Fibroblast of lung (primary cell): ENCODE measurements around the gene VWA5B1. TPM values are rescaled to one million over a fixed set of nuclear protein-coding genes. Genes with fewer than 3 reads are reported as not detected.

ENCODE experiments used
- DNase-seq, 2 donors: peaks; one replicate each; pipeline versions ENCODE4 v3.0.0 to v3.0.0-alpha.2; 2010; ENCODE audit warnings: low read depth in 2 of 2
- H2AFZ ChIP-seq: 2 replicates; pipeline ENCODE4 v1.5.1; 2012; ENCODE audit warnings: low read length, control low read depth, inconsistent platforms
- H3K27ac ChIP-seq: 2 replicates; pipeline ENCODE4 v1.5.1; 2011; ENCODE audit warnings: low read length, control low read depth; ENCODE audit not compliant: insufficient read depth
- H3K27me3 ChIP-seq: 2 replicates; pipeline ENCODE4 v1.5.1; 2011; ENCODE audit warnings: mild to moderate bottlenecking, low read length; ENCODE audit not compliant: control insufficient read depth, insufficient read depth
- H3K36me3 ChIP-seq: 2 replicates; pipeline ENCODE4 v1.5.1; 2011; ENCODE audit warnings: low read length; ENCODE audit not compliant: control insufficient read depth, insufficient read depth
- H3K4me1 ChIP-seq: 2 replicates; pipeline ENCODE4 v1.5.1; 2011; ENCODE audit warnings: low read length; ENCODE audit not compliant: control insufficient read depth, insufficient read depth; ENCODE audit errors: extremely low read depth
- H3K4me2 ChIP-seq: 2 replicates; pipeline ENCODE4 v1.5.1; 2011; ENCODE audit warnings: low read length, control low read depth; ENCODE audit not compliant: insufficient read depth; ENCODE audit errors: extremely low read depth
- H3K4me3 ChIP-seq, 4 experiments: fragments of 200-600 bp in 1 of 4; sonication (generic) in 1 of 4; replicated peaks in 1 of 4; 2 replicates each; pipeline ENCODE4 v1.5.1; 2011 to 2016; ENCODE audit warnings: low read length in 4 of 4, low read depth in 3 of 4, mild to moderate bottlenecking in 3 of 4, control low read depth in 2 of 4, inconsistent platforms in 1 of 4, mixed read lengths in 1 of 4; ENCODE audit not compliant: insufficient read depth in 1 of 4; ENCODE audit errors: control extremely low read depth in 1 of 4
- H3K79me2 ChIP-seq: 2 replicates; pipeline ENCODE4 v1.5.1; 2012; ENCODE audit warnings: mild to moderate bottlenecking, low read length, inconsistent platforms; ENCODE audit not compliant: control insufficient read depth, insufficient read depth
- H3K9ac ChIP-seq: 2 replicates; pipeline ENCODE4 v1.5.1; 2011; ENCODE audit warnings: mild to moderate bottlenecking, low read length, control low read depth; ENCODE audit not compliant: insufficient read depth
- H3K9me3 ChIP-seq: 2 replicates; pipeline ENCODE4 v1.5.1; 2012; ENCODE audit warnings: low read depth, low read length; ENCODE audit not compliant: control insufficient read depth, insufficient read depth
- H4K20me1 ChIP-seq: 2 replicates; pipeline ENCODE4 v1.5.1; 2011; ENCODE audit warnings: low read length; ENCODE audit not compliant: control insufficient read depth, insufficient read depth; ENCODE audit errors: extremely low read depth
- EZH2 ChIP-seq: IDR thresholded peaks from 2 replicates; pipeline ENCODE4 v1.5.1; 2012; ENCODE audit warnings: low read length, control low read depth, mild to moderate bottlenecking; ENCODE audit errors: missing control alignments
- polyA plus RNA-seq, 2 donors: library from polyadenylated mRNA; depleted of rRNA in 1 of 2; stranded (reverse) in 1 of 2; unstranded in 1 of 2; fragments of >200 nt; gene quantifications; 2 replicates each; pipeline ENCODE4 v1.2.1, GENCODE V29; 2011 to 2012; ENCODE audit warnings: missing spikeins in 1 of 2
- total RNA-seq: library from RNA; depleted of rRNA; stranded (reverse); fragments of >200 nt; gene quantifications from 2 replicates; pipeline ENCODE4 v1.2.1, GENCODE V29; 2014
- TF ChIP-seq, protein P1 (sequence below), 2 donors: IDR thresholded peaks in 1 of 2; conservative IDR thresholded peaks in 1 of 2; 1 replicate in 1 of 2; 2 replicates in 1 of 2; pipeline ENCODE4 v1.5.1; 2011 to 2012; ENCODE audit warnings: low read length in 2 of 2, control low read depth in 1 of 2, inconsistent platforms in 1 of 2, low read depth in 1 of 2, mild to moderate bottlenecking in 1 of 2

VWA5B1 gene
- total and polyA plus RNA-seq, 2 donors (not counting 1 experiment from before 2014, with no cell fraction given) = not detected

DNA sequence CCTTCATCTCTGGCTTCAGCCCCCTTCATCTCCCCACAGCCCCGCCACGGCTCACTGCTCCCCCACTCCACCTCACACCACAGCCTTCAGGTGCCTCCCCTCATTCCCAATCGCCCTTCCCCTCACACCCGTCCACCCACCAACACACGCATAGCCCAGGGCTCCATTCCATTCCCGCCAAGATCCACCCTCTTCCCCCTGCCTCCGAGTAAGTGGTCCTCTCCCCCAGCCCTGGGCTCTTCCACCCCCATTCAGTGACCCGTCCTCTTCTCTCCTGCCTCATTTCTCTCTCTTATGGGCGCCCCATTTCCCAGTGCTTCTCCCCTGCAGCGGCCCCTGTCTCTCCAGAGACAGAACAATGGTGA lies 53.2 kb downstream of the VWA5B1 start:
- no peaks in the 10 kb centered on the region for H3K79me2 ChIP-seq
- no peaks in the 10 kb centered on the region for H3K4me1 ChIP-seq
- H3K27ac ChIP-seq = no peak overlapping the region
- H3K27me3 ChIP-seq = peaks cover 5% of the 10 kb centered on the region
- H3K4me2 ChIP-seq = no peak overlapping the region
- no peak overlapping the region for H3K9ac ChIP-seq
- TF ChIP-seq, protein P1, sequence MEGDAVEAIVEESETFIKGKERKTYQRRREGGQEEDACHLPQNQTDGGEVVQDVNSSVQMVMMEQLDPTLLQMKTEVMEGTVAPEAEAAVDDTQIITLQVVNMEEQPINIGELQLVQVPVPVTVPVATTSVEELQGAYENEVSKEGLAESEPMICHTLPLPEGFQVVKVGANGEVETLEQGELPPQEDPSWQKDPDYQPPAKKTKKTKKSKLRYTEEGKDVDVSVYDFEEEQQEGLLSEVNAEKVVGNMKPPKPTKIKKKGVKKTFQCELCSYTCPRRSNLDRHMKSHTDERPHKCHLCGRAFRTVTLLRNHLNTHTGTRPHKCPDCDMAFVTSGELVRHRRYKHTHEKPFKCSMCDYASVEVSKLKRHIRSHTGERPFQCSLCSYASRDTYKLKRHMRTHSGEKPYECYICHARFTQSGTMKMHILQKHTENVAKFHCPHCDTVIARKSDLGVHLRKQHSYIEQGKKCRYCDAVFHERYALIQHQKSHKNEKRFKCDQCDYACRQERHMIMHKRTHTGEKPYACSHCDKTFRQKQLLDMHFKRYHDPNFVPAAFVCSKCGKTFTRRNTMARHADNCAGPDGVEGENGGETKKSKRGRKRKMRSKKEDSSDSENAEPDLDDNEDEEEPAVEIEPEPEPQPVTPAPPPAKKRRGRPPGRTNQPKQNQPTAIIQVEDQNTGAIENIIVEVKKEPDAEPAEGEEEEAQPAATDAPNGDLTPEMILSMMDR (conservative IDR thresholded peaks at IDR 0.05 in 1 of 2, IDR thresholded peaks at IDR 0.05 in 1 of 2; ENCODE audit: low read depth in 1 of 2, low read length in 2 of 2) = no peak
- no peak for DNase-seq
- H3K4me3 ChIP-seq = no peak overlapping the region
- H3K9me3 ChIP-seq = no peaks in the 10 kb centered on the region
- no peaks in the 10 kb centered on the region for H4K20me1 ChIP-seq
- H3K36me3 ChIP-seq = no peaks in the 10 kb centered on the region
- no peak overlapping the region for H2AFZ ChIP-seq

DNA sequence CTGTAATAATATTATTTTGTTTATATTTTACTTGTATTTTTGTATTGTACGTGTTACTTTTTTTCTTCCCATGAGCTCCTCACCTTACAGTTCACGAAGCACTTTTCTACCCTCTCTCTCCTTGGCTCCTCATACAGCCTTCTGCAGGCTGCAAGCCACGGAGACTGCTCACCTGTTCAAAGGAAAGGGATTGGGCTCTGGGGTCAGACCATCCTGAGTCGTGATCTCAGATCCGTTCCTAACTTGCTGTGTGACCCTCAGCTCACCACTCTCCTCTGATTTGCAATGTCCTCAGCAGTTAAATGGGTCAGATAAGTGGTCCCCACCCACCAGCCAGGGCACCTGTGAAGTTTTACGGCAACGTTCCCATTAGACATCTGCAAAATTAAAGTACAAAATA lies 54.1 kb downstream of the VWA5B1 start:
- no peak overlapping the region for H2AFZ ChIP-seq
- no peak overlapping the region for H3K4me3 ChIP-seq
- TF ChIP-seq EZH2 = no peak
- TF ChIP-seq, protein P1 (conservative IDR thresholded peaks at IDR 0.05 in 1 of 2, IDR thresholded peaks at IDR 0.05 in 1 of 2; ENCODE audit: low read depth in 1 of 2, low read length in 2 of 2) = no peak
- no peaks in the 10 kb centered on the region for H4K20me1 ChIP-seq
- no peak overlapping the region for H3K9ac ChIP-seq
- no peaks in the 10 kb centered on the region for H3K36me3 ChIP-seq
- H3K79me2 ChIP-seq = no peaks in the 10 kb centered on the region
- H3K9me3 ChIP-seq = no peaks in the 10 kb centered on the region
- H3K27ac ChIP-seq = no peak overlapping the region
- no peak overlapping the region for H3K4me2 ChIP-seq
- no peak for DNase-seq
- no peaks in the 10 kb centered on the region for H3K4me1 ChIP-seq
- peaks cover 5% of the 10 kb centered on the region for H3K27me3 ChIP-seq

GRCh38 chr1:20345419-20345818 lies 54.7 kb downstream of the VWA5B1 start:
- H4K20me1 ChIP-seq = no peaks in the 10 kb centered on the region
- H2AFZ ChIP-seq = no peak overlapping the region
- no peak overlapping the region for H3K9ac ChIP-seq
- TF ChIP-seq, protein P1 (conservative IDR thresholded peaks at IDR 0.05 in 1 of 2, IDR thresholded peaks at IDR 0.05 in 1 of 2; ENCODE audit: low read depth in 1 of 2, low read length in 2 of 2) = no peak
- no peak for TF ChIP-seq EZH2
- H3K9me3 ChIP-seq = no peaks in the 10 kb centered on the region
- no peaks in the 10 kb centered on the region for H3K36me3 ChIP-seq
- no peak overlapping the region for H3K27ac ChIP-seq
- no peak overlapping the region for H3K4me3 ChIP-seq
- H3K27me3 ChIP-seq = no peaks in the 10 kb centered on the region
- no peaks in the 10 kb centered on the region for H3K79me2 ChIP-seq
- H3K4me1 ChIP-seq = no peaks in the 10 kb centered on the region
- H3K4me2 ChIP-seq = no peak overlapping the region
- DNase-seq = no peak
